HFFc6 (cell line): ENCODE measurements around the gene ANKS6. TPM values are rescaled to one million over a fixed set of nuclear protein-coding genes. Genes with fewer than 3 reads are reported as not detected.

Experiments
- DNase-seq: peaks from one replicate; pipeline ENCODE4 v3.0.0-alpha.2; 2018
- H3K27ac Mint-ChIP-seq: 2 replicates; pipeline ENCODE4 v1.8.0; 2020; ENCODE audit warnings: mild to moderate bottlenecking, mixed read lengths
- H3K27me3 Mint-ChIP-seq: 2 replicates; pipeline ENCODE4 v1.8.0; 2021; ENCODE audit warnings: mild to moderate bottlenecking, moderate library complexity, mixed read lengths; ENCODE audit not compliant: insufficient read depth
- H3K36me3 Mint-ChIP-seq: 2 replicates; pipeline ENCODE4 v1.8.0; 2021; ENCODE audit warnings: low read depth, mixed read lengths
- H3K4me1 Mint-ChIP-seq: 2 replicates; pipeline ENCODE4 v1.8.0; 2020; ENCODE audit warnings: low read depth, mixed read lengths
- H3K4me3 Mint-ChIP-seq: 2 replicates; pipeline ENCODE4 v1.8.0; 2020; ENCODE audit warnings: mild to moderate bottlenecking, moderate library complexity, mixed read lengths
- H3K9me3 Mint-ChIP-seq: 2 replicates; pipeline ENCODE4 v1.8.0; 2020; ENCODE audit warnings: mild to moderate bottlenecking, mixed read lengths
- total RNA-seq, 6 experiments: library from RNA; stranded (reverse); fragmentation: NEBNext Ultra II Directional; extraction: Animal tissue kit (Norgen Biotek cat#: 25700); gene quantifications; 2 replicates in 1 of 6; 3 replicates in 5 of 6; pipeline ENCODE4 v1.2.3, GENCODE V29; 2021
- TF ChIP-seq, protein P1 (sequence below): fragments of 200-600 bp; sonication (generic); IDR thresholded peaks from 2 replicates; pipeline ENCODE4 v1.5.0; 2021; ENCODE audit warnings: antibody characterized with exemption, mild to moderate bottlenecking

ANKS6 gene
- total RNA-seq, 6 experiments from 2014 or later: 12.7 to 16.6 (median 14.8) TPM

DNA sequence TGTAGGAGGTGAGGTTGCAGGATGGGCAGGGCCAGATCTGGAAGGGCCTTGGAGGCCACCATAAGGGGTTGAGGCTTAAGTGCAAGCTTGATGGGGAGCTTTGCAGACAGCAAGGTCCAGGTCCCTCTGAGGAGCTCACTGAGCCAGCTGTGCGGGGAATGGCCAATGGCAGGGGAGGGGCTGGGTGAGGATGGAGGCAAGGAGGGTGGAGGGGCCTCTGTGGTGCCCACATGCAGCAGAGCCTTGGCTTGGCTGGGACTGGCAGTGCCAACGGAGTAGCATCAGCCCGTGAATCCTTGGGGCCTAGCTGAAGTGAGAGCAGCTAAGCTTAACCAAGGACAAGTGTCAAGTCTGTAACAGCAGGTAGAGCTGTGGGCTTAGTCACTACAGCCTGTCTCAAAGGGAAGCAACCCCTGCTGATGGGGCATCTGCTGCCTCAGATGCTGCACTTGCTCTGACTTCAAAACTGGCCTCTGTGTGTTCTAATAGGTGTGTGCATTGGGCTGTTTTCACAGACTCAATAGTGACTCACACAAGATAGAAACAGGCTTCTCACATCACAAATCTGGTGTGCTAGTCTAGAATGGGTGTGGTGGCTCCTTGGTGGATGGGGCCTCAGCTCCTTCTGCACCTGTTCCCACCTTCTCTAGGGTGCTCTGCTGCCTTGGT, 27.4 kb upstream of the ANKS6 start:
- Mint-ChIP-seq H3K27ac (no peak overlapping the region), H3K4me3 (no peak overlapping the region), H3K9me3 (peaks cover 2% of the 10 kb centered on the region), H3K4me1 (no peaks in the 10 kb centered on the region), H3K27me3 (peaks cover 53% of the 10 kb centered on the region), H3K36me3 (0 out of 2 replicates have a peak, but pooled peaks cover 2% of the 10 kb centered on the region)
- TF ChIP-seq, protein P1, sequence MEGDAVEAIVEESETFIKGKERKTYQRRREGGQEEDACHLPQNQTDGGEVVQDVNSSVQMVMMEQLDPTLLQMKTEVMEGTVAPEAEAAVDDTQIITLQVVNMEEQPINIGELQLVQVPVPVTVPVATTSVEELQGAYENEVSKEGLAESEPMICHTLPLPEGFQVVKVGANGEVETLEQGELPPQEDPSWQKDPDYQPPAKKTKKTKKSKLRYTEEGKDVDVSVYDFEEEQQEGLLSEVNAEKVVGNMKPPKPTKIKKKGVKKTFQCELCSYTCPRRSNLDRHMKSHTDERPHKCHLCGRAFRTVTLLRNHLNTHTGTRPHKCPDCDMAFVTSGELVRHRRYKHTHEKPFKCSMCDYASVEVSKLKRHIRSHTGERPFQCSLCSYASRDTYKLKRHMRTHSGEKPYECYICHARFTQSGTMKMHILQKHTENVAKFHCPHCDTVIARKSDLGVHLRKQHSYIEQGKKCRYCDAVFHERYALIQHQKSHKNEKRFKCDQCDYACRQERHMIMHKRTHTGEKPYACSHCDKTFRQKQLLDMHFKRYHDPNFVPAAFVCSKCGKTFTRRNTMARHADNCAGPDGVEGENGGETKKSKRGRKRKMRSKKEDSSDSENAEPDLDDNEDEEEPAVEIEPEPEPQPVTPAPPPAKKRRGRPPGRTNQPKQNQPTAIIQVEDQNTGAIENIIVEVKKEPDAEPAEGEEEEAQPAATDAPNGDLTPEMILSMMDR: no peak
- no peak for DNase-seq

DNA sequence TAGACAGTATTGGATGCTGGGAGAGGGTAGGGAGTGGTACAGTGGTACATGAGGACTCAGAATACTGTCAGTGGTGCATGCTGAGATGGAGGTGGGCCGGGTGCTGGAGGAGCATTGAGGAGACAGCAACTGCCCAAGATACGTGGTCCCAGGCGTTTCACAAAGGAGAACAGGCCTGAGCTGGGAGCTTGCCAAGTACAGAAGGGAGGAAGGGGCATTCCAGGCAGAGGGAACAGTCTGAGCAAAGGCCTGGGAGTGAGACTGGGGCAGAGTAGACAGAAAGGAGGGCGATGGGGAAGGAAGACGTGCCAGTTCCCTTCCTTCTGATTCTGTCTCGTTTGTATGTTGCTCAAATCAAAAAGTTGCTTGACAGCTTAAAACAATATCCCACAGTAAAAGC, 26.3 kb upstream of the ANKS6 start:
- H3K27me3 Mint-ChIP-seq: peaks cover 57% of the 10 kb centered on the region

DNA sequence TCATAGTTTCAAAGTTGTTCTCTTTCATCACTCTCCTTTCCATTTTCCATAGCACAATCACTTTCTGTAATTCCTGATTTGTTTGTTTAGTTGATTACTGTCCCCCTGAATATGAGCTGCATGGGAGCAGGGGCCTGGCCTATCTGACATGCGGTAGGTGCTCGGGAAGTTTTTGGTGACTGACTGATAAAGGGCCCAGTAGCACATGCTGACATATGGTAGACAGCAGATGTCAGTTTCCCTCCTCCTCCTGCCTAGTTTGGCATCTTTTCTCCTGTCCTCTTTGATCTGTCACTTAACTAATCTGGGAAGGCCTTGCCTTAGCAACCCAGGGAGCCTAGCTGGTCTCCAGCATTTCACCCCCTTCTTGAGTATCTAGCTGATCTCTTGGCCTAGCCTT, 25.5 kb upstream of the ANKS6 start:
- Mint-ChIP-seq H3K36me3 (0 out of 2 replicates have a peak, but pooled peaks cover 6% of the 10 kb centered on the region), H3K27me3 (peaks cover 54% of the 10 kb centered on the region), H3K9me3 (peaks cover 6% of the 10 kb centered on the region), H3K4me1 (no peaks in the 10 kb centered on the region), H3K4me3 (no peak overlapping the region), H3K27ac (no peak overlapping the region)
- no peak for DNase-seq
- TF ChIP-seq, protein P1: no peak

More for the DNA sequence above, 26.3 kb upstream of the ANKS6 start:
- Mint-ChIP-seq H3K36me3 (0 out of 2 replicates have a peak, but pooled peaks cover 6% of the 10 kb centered on the region), H3K27ac (no peak overlapping the region), H3K4me1 (no peaks in the 10 kb centered on the region), H3K9me3 (peaks cover 6% of the 10 kb centered on the region), H3K4me3 (no peak overlapping the region)
- no peak for DNase-seq
- TF ChIP-seq, protein P1: no peak

DNA sequence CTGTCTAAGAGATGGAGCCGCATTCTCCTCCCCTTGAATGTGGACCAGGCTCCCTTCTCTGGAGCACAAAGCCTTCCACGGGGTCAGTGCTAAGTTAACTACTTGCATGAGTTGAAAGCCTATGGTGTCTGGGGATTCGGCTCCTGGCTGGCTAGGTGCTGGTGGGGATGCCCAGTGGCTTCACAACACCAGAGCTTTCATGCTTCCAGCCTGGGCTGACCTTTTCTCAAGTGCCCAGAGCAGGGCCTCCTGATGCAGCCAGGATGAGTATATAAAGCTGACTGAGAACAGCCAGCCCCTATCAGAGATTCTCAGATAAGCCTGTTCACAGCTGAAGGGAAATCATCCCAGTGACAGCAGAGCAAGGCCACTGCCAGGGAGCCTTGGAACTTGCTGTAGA, 22.9 kb upstream of the ANKS6 start:
- no peaks in the 10 kb centered on the region for H3K4me1 Mint-ChIP-seq
- H3K27ac Mint-ChIP-seq: no peak overlapping the region
- 0 out of 2 replicates have a peak, but pooled peaks cover 6% of the 10 kb centered on the region for H3K36me3 Mint-ChIP-seq
- H3K9me3 Mint-ChIP-seq: peaks cover 6% of the 10 kb centered on the region
- no peak for DNase-seq
- H3K4me3 Mint-ChIP-seq: no peak overlapping the region
- TF ChIP-seq, protein P1: no peak
- peaks cover 43% of the 10 kb centered on the region for H3K27me3 Mint-ChIP-seq

DNA sequence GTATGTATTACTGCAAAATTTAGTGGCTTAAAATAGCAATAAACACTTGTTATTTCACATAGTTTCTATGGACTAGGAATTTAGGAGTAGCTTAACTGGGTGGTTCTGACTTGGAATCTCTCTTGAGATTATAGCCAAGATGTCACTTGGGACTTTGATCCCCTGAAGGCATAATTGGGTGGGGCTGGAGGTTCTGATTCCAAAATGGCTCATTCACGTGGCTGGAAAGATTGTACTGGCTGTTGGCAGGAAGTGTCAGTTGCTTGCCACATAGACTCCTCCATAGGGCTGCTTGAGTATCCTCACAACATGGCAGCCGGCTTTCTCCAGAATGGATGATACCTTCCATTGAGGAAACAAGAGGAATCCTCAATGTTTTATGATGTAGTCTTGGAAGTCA, 22.4 kb upstream of the ANKS6 start:
- H3K36me3 Mint-ChIP-seq: 0 out of 2 replicates have a peak, but pooled peaks cover 6% of the 10 kb centered on the region
- H3K27ac Mint-ChIP-seq: no peak overlapping the region
- TF ChIP-seq, protein P1: no peak
- H3K4me3 Mint-ChIP-seq: no peak overlapping the region
- H3K9me3 Mint-ChIP-seq: peaks cover 6% of the 10 kb centered on the region
- no peaks in the 10 kb centered on the region for H3K4me1 Mint-ChIP-seq
- peaks cover 47% of the 10 kb centered on the region for H3K27me3 Mint-ChIP-seq
- DNase-seq: no peak
